ENCODE measurements around the gene ZNF442. TPM values are rescaled to one million over a fixed set of nuclear protein-coding genes. Genes with fewer than 3 reads are reported as not detected.

ZNF442 gene
- total and polyA plus RNA-seq, 10 of the 15 experiments (the other 5 are each of a cell fraction or from before 2014, with no cell fraction given) = 0.05 to 0.64 (median 0.23) TPM; not detected in 1

DNA sequence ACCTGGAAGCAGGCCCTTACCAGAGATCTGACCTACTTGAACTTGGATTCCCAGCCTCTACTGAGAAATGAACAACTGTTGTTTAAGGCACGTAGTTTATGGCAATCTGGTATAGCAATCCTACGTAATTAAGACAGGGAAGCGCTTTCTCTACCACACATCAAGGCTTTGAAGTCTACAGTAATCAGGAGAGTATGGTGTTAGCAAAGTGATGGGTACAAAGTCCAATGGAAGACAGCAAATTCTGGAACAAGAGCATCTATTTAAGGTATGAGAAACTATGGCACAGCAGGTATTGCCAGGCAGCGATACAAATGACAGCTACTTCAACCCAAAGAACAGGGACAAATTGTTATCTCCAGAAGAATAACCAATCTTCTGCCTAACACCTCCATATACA is 35.1 kb downstream of the ZNF442 start:
- CTCF ChIA-PET = no interaction called here
- intact Hi-C loops (cut with micrococcal nuclease; ENCODE audit: unreplicated experiment) (loop anchor here (5.0 kb wide), 1 partner anchor 168 kb away; the partner anchor contains the start of gene ZNF136), in situ Hi-C loops (cut with MboI) (no loop called here)

More for the DNA sequence above, 35.1 kb downstream of the ZNF442 start:
- Histone ChIP-seq H3K27me3 (replicated peaks in 1 of 2; ENCODE audit: control insufficient read depth in 2 of 2, insufficient read depth in 2 of 2, low read length in 1 of 2) (no peaks in the 10 kb centered on the region), H3K4me3 (no peak overlapping the region), H3K9ac (ENCODE audit: control insufficient read depth, insufficient read depth, low read length) (no peak overlapping the region), H3K27ac (ENCODE audit: control insufficient read depth, insufficient read depth) (no peak overlapping the region), H3K4me2 (ENCODE audit: control insufficient read depth, insufficient read depth) (peak overlapping the region; percentile 58), H4K20me1 (ENCODE audit: control insufficient read depth, insufficient read depth) (no peaks in the 10 kb centered on the region), H3K9me3 (replicated peaks; ENCODE audit: control insufficient read depth, insufficient read depth, low read length) (peaks cover 3% of the 10 kb centered on the region), H3K36me3 (ENCODE audit: control insufficient read depth in 2 of 2, insufficient read depth in 2 of 2, low read length in 1 of 2) (no peaks in the 10 kb centered on the region), H2AFZ (ENCODE audit: control insufficient read depth, low read depth, low read length) (no peak overlapping the region), H3K4me1 (ENCODE audit: control insufficient read depth, insufficient read depth, low read length) (peaks cover 10% of the 10 kb centered on the region), H3K79me2 (ENCODE audit: control insufficient read depth, insufficient read depth, low read length) (peaks cover 8% of the 10 kb centered on the region)
- POLR2A ChIA-PET = interaction anchor here (0.6 kb wide), 2 partner anchors 12 to 19 kb away, joined by 3 to 4 read pairs; no protein-coding TSS in a partner anchor
- TF ChIP-seq, protein P1, sequence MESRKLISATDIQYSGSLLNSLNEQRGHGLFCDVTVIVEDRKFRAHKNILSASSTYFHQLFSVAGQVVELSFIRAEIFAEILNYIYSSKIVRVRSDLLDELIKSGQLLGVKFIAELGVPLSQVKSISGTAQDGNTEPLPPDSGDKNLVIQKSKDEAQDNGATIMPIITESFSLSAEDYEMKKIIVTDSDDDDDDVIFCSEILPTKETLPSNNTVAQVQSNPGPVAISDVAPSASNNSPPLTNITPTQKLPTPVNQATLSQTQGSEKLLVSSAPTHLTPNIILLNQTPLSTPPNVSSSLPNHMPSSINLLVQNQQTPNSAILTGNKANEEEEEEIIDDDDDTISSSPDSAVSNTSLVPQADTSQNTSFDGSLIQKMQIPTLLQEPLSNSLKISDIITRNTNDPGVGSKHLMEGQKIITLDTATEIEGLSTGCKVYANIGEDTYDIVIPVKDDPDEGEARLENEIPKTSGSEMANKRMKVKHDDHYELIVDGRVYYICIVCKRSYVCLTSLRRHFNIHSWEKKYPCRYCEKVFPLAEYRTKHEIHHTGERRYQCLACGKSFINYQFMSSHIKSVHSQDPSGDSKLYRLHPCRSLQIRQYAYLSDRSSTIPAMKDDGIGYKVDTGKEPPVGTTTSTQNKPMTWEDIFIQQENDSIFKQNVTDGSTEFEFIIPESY (IDR thresholded peaks at IDR 0.05) = no peak
- no peak for TF ChIP-seq TCF3 (IDR thresholded peaks at IDR 0.05; ENCODE audit: borderline replicate concordance, insufficient read depth, low read depth, low read length)
- TF ChIP-seq HCFC1 (IDR thresholded peaks at IDR 0.05; ENCODE audit: low read length) = no peak
- TF ChIP-seq ESRRA (IDR thresholded peaks at IDR 0.05; ENCODE audit: low read length) = no peak
- TF ChIP-seq, protein P2, sequence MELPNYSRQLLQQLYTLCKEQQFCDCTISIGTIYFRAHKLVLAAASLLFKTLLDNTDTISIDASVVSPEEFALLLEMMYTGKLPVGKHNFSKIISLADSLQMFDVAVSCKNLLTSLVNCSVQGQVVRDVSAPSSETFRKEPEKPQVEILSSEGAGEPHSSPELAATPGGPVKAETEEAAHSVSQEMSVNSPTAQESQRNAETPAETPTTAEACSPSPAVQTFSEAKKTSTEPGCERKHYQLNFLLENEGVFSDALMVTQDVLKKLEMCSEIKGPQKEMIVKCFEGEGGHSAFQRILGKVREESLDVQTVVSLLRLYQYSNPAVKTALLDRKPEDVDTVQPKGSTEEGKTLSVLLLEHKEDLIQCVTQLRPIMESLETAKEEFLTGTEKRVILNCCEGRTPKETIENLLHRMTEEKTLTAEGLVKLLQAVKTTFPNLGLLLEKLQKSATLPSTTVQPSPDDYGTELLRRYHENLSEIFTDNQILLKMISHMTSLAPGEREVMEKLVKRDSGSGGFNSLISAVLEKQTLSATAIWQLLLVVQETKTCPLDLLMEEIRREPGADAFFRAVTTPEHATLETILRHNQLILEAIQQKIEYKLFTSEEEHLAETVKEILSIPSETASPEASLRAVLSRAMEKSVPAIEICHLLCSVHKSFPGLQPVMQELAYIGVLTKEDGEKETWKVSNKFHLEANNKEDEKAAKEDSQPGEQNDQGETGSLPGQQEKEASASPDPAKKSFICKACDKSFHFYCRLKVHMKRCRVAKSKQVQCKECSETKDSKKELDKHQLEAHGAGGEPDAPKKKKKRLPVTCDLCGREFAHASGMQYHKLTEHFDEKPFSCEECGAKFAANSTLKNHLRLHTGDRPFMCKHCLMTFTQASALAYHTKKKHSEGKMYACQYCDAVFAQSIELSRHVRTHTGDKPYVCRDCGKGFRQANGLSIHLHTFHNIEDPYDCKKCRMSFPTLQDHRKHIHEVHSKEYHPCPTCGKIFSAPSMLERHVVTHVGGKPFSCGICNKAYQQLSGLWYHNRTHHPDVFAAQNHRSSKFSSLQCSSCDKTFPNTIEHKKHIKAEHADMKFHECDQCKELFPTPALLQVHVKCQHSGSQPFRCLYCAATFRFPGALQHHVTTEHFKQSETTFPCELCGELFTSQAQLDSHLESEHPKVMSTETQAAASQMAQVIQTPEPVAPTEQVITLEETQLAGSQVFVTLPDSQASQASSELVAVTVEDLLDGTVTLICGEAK (IDR thresholded peaks at IDR 0.05; ENCODE audit: borderline replicate concordance) = no peak
- no peak for TF ChIP-seq KAT2A (conservative IDR thresholded peaks at IDR 0.05; ENCODE audit: control insufficient read depth, low read depth, low read length)
- TF ChIP-seq CBX3 (IDR thresholded peaks at IDR 0.05; ENCODE audit: borderline replicate concordance, low read depth) = no peak
- TF ChIP-seq NR2C2 (IDR thresholded peaks at IDR 0.05; ENCODE audit: borderline replicate concordance, control insufficient read depth, insufficient read length, low read depth) = no peak
- no peak for TF ChIP-seq BMI1 (IDR thresholded peaks at IDR 0.05; ENCODE audit: borderline replicate concordance)
- no peak for TF ChIP-seq MEF2B (IDR thresholded peaks at IDR 0.05; ENCODE audit: partially characterized antibody, poor library complexity, severe bottlenecking)
- TF ChIP-seq ZNF217 (IDR thresholded peaks at IDR 0.05) = no peak
- no peak for TF ChIP-seq ZNF274 (IDR thresholded peaks at IDR 0.05; ENCODE audit: insufficient read depth, insufficient read length)
- no TSS peak for BruUV-seq (replicated peaks)
- FAIRE-seq (no peak), DNase-seq (ENCODE audit: low read depth, low spot score) (no peak), ATAC-seq (no peak)
- WGBS (ENCODE audit: insufficient coverage, insufficient replicate concordance, low lambda C conversion rate, missing lambda C conversion rate) = 86% methylated on average over 4 of the region's 4 CpGs
- SMC1A ChIA-PET (ENCODE audit: uncharacterized antibody, unreplicated experiment) = no interaction called here
- RAD21 ChIA-PET (ENCODE audit: unreplicated experiment) = interaction anchor here (0.7 to 3.6 kb wide), 4 partner anchors 33 to 127 kb away, joined by 3 to 22 read pairs (median 6); partner anchors contain the start of genes ZNF44 and ZNF442

Data from GM12878 (cell line).